NOMO-1 (cell line): ENCODE measurements around the gene ZNF385D.

Experiments
- DNase-seq, 2 experiments: peaks; one replicate each; lab custom pipeline; 2025; ENCODE audit not compliant: unreplicated experiment in 2 of 2; lab: John Stamatoyannopoulos, UW

ZNF385D gene

GRCh38 chr3:21682206-21682605, 68.8 kb downstream of the ZNF385D start:
- DNase-seq: no peak

DNA sequence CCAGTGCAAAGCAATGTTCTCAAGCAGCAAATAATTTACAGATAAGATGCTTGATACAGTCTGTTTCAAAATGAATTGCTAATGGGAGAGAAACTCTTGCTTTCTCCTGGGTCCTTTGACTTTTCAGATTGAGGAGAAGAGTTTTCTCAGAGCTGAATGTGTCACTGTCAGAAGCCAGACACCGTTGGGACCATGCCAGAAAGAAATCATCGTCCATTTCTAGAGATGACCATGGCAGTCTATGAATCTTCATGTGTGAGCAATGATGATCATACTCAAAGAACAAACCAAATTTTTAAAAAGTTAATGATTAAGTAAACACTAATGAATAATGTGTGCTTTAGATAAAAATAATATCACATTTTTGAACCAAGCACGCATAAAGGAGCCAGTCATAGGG, 77.6 kb downstream of the ZNF385D start:
- no peak for DNase-seq

DNA sequence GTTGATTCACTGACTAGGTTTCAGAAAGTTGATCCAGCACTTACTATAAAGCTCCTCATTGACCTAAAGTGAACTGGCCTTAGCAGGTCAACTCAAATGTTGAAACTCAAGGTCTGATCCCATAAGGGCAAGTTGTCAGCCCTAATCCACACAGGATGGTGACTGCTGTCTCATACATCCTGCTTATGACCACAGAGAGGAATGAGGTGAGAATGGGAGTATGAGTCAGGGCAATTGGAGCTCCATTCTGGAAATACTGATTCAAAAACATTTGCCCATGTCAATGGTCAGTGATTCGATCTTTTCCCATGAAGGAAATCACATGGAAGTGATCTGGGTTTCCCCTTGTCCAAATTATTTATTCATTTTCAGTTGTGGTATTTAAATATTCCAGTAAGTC, 78.7 kb downstream of the ZNF385D start:
- DNase-seq: no peak

- DNase-seq: no peak
These were observed 80.6 kb downstream of the ZNF385D start for GRCh38 chr3:21670386-21670785.

DNA sequence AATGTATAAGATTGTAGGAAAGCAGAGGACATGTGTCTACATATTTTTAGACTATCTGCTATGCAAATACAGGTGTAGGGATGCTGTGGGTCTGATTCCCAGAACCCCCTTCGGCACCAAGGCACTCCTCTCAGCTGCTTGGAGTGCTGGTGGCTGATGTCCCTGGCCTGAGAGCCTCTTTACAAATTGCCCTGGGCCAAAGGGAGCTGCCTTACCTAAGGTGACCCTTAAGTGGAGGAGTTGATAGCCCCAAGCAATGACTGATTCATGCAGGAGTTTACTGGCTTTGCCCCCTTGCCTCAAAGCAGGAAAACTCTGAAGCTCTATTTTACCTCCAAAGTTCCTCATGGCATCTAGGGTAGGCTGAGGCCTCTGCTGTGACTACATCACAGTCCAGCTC, 83.0 kb downstream of the ZNF385D start:
- DNase-seq: no peak

DNA sequence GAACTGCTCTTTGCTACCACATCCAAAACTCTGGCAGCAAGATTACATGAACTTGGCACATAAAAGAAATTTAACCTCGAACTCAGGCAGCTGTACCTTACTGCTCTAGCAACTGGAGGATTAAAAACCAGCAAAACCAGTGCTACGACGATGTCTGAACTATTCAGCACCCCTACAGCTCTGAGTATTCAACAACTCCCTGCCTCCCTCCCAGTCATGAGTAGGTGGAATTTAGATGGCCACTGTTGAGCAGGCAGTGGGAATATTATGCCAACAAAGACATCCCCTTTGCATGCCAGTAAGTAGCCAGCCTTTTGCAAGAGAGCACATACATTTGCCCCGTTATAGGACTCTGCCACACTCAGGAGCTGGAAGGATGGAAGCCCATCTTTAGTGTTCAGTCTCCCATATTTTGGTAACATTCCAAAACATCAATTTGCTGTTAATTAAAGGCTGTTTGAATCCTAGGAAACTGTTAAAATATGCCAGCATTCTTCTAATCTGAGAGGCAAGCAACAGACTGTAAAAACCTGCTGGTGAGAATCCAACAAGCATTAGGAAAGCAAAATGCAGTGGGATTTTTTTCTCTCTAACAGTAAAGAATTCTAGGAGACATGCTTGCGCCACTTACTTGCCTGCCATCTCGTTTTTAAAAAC, 85.4 kb downstream of the ZNF385D start:
- no peak for DNase-seq

DNA sequence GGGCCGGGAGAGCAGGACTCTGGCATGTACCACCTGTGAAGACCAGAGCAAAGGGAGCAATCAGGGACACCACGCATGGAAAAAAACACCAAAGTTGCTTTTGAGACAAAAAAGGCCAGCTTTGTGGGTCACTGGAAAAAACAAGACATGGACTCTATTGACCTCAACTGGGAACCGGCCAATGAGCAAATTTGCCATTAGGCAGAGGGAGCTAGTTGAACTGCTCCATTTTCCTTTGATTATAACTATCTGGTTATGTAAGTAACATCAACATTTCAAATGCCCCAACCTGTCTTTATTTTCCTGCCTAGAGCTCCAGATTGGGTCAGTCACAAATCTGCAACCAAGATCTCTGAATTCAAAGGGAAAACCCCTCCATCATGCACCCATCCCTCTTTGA, 86.0 kb downstream of the ZNF385D start:
- no peak for DNase-seq

DNA sequence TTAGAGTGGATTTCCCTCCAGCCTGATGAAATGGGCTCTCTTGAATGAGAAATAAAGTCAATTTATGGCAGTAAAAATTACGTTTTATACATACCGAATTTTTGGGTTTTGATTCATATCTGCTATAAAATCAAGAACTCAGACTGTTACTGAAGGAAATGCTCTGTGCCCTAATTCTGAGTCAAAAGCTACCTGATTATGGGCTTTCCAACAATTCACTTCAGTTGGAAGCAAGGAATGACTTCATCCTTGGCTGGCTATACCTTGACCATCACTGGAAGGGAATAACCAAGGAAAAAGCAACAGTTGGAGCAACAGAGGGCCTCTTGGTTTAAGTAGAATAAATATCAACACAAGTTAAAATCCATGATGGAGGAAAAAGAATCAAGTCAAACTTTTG, 88.6 kb downstream of the ZNF385D start:
- no peak for DNase-seq

GRCh38 chr3:21654662-21655061, 96.3 kb downstream of the ZNF385D start:
- DNase-seq: no peak

GRCh38 chr3:21654241-21654640, 96.8 kb downstream of the ZNF385D start:
- no peak for DNase-seq

- DNase-seq: no peak
These were observed 101.5 kb downstream of the ZNF385D start for GRCh38 chr3:21649519-21649918.

GRCh38 chr3:21647961-21648360, 103.0 kb downstream of the ZNF385D start:
- DNase-seq: no peak

- DNase-seq: no peak
These were observed 105.7 kb downstream of the ZNF385D start for GRCh38 chr3:21645121-21645897.

DNA sequence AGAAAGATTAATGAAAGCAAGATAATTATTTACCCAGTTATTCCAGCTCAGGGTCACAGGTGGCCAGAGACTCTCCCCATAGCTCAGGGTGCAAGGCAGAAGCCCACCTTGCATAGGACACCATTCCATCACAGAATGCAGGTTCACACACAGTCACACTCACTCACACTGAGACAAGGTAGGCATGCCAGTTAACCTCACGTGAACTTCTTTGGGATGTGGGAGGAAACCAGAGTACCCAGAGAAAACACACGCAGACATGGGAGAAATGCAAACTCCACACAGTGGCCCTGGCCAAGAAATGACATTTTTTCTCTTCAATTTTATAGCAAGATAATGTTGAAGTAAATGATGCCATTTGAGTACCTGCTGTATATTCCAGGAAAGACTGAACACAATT, 106.7 kb downstream of the ZNF385D start:
- no peak for DNase-seq

DNA sequence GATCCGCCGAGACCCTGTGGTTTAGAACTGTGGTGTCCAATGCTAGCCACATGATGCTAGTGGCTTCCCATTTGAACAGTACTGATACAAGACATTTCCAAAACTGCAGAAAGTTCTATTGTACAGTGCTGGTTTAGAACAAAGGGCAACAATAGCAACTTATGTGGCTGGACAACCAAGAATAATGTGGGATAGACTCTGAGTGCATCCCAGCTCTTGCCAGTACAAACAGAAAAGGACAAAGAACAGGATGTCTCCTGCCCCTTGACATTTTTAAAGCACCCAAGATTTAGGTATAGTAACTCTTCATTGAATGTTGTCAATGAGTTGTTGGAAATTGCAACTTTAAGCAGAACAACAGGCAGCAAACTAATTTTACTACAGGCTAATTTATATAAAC, 107.3 kb downstream of the ZNF385D start:
- no peak for DNase-seq

DNA sequence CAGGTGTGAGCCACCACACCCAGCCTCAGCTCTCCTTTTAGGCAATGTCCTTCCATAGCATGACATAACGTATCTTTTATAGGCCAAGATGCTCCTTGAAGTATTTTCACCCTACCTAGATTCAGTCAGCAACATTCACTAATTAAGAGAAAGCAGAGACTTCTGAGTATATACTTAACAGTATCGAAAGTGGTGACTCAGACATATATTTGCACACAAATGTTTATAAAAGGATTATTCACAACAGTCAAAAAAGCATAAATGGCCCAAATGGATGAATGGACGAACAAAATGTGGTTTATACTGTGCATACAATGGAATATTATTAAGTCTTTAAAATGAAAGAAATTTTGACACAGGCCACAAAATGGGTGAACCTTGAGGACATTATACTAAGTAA, 108.6 kb downstream of the ZNF385D start:
- DNase-seq: no peak

GRCh38 chr3:21641959-21642358, 109.1 kb downstream of the ZNF385D start:
- no peak for DNase-seq

DNA sequence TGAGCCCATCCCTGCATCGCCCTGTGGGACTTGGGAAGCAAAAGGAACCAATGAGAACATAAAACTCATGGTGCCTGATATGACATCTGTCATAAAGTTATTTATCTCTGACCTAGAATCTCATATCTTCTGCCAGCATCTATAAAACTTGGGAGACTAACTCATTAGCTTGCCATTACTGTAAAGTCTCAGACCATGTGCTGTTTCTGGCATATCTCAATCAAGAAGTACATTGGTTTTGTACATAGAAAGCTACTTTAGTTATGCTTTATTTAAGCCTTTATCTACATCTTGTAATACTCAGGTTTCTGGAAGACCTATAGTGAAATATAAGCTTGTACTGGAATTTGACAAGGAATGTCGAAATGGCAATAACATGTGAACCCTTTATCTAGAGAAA, 112.5 kb downstream of the ZNF385D start:
- no peak for DNase-seq

- DNase-seq: no peak
These were observed 116.9 kb downstream of the ZNF385D start for GRCh38 chr3:21634112-21634511.

GRCh38 chr3:21624524-21624923, 126.5 kb downstream of the ZNF385D start:
- no peak for DNase-seq

GRCh38 chr3:21621181-21621651, 129.8 kb downstream of the ZNF385D start:
- no peak for DNase-seq

DNA sequence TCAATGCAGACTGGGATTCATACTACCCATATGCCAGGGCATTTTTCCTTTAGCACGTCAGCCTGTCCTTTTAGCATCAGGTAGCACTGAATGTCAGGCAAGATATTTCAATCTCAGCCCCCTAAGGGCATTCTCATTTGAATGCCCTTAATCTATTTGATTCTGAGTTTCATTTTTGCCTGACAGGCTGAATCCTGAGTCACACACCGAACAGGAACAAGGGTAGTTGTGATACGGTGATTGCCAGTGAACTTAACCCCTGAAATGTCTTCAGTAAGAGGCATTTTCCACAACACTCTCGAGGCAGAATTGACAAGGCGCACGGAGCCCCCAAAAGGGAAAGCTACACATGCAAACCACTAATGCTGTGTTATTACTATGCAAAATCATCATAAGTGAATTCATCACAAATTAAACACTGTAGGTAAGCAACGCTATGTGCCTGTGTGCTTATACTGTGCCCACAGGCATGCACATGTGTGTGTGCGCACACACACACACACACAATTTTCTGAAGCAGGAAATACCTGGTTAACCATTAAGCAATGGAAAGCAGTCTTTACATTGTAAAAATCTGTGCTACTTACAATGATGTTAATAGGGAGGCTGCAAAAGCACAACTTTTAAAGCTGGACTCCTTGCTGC, 130.4 kb downstream of the ZNF385D start:
- no peak for DNase-seq
